Midbrain (tissue), 1 donor: ENCODE data around the gene FADS3.

Source experiments
- DNase-seq: peaks from one replicate; lab custom pipeline; 2025; lab: John Stamatoyannopoulos, UW

FADS3 gene

DNA sequence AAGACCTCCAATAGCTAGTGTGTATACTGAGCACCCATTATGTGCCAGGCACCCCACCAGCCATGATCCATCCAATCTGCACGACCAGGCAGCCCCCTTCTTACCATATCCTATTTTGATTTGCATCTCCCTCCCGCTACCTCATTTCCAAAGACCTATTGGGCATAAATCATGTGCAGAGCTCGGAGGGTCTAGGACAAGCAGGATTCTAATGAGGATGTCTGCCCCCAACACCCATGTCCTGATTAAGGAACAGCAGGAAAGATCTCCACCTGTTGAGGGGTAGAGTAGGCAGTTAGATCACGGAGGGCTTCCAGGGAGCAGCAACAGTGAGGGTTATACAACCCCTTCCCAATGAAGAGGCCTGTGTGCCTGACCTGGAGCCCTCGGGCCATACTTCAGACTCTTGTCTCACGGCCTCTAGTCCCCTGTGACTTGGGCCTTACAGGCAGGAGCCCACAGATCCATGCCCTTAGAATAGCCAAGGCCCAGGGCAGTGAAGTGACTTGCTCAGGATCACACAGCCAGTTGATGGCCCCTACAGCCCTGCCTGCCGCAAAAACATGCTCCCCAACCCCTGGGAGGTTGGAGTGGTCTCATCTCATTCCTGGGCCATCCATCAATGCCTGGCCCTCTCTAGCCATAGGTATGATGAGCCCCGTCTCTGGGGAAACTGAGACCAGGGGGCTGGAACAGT is 22.5 kb upstream of the FADS3 start:
- no peak for DNase-seq

DNA sequence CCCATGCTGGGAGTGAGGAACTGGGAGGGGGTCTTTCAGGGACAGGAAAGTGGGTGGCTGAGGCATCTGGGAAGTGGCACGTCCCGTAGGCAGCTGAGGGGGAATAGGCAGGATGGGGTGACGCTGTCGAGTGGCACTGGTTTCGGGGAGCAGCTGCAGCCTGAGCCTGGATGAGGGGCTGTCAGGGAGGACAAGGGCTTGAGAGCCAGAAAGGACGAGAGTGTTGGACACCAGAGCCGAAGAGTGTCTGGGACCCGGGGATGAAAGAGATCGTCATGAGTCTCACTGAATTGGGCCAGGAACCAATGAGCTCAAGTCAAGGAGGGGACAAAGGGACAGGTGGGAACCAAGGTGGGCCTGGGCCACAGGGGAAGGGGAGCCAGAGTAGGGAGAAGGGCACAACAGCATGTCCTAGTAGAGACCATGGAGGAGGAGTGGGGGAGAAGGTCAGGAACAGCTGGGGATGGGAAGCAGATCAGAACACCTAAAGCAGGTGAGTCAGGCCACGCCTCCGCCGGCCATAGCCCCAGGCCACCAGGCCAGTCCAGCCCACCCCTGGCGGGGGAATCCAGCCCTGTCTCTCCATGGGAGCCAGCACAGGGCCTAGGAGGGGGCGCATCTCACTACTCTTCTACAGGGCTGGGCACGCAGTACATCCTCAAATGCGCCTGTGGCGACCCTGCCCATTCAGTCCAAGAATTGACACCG is 21.8 kb upstream of the FADS3 start:
- DNase-seq, result no peak

DNA sequence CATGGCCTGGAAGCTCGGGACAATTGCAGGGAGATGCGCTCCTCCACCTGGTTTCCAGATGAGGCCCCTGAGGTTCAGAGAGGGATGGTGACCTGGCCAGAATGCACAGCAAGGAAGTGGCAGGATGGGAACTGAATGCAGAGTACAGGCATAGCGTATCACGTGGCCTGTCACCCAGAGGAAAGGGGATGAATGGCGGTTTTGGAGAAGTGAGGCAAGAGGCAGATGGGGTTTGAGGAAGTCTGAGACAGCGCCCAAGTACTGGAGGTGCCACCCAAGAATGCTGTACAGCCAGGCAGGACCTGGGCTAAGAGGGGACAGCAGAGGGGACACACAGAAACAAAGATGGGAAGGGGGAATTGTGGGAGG is 21.2 kb upstream of the FADS3 start:
- no peak for DNase-seq

DNA sequence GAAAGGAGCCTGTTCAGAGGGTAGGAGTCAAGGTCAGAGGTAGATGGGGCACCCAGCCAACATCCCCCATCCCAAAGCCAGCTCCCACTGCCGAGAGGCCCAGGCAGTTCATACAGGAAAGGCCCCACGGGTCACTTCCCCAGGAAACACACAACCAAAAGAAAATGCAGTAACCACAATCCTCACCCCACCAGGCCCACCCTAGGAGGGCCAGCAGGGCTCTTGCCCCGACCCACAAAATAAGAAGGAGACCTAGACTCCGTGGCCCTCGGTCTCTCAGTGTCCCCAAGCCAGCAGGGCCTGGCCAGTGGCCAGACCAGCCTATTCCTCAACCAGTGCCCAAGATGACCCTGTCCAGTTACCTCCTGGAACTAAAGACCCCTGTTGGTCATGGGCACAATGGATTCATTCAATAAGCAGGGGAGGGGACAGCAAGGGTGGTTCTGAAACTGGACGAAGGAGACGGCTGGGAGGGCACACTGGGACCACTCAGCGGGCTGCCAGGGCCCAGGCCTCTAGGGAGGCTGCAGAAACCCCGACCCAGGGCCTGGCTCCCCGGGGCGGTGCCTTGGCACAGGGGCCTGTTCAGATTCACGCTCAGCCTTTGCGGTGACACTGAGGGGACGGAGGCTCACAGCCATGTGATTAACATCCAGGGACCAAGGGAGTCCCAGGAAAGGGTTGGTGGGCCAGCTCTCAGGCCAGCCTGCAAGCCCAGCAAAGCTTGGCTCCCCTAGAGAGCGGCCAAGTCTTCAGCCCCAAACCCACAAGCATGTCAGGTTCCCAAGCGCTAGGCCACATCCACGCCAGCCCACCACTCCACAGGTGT is 20.6 kb upstream of the FADS3 start:
- DNase-seq, result no peak

DNA sequence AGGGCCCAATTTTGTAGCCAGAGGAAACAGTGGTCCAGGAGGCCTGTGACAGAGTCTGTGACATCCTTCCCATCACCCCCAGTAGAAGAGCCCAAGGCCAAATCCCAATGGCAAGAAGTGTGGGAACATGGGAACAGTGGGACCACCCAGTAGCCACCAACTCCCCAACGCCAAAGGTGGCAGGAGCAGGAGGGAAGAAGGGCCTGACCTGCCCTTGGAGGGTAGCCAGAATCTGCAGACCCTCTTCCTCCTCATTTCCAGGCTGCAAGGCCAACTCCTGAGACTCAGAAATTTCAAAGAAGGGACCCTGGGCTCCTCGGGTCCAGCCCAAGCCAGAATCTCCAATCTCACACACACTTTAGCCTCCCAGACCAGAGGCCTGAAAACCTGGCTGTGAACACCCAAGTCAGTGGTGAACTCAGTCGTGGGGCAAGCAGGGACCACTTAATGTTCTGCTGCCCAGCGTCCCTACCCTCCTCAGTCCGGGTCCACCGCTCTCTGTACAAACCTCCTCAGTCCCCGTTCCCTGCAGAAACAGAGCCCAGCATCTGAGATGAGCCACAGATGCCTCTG is 19.9 kb upstream of the FADS3 start:
- DNase-seq, result no peak

DNA sequence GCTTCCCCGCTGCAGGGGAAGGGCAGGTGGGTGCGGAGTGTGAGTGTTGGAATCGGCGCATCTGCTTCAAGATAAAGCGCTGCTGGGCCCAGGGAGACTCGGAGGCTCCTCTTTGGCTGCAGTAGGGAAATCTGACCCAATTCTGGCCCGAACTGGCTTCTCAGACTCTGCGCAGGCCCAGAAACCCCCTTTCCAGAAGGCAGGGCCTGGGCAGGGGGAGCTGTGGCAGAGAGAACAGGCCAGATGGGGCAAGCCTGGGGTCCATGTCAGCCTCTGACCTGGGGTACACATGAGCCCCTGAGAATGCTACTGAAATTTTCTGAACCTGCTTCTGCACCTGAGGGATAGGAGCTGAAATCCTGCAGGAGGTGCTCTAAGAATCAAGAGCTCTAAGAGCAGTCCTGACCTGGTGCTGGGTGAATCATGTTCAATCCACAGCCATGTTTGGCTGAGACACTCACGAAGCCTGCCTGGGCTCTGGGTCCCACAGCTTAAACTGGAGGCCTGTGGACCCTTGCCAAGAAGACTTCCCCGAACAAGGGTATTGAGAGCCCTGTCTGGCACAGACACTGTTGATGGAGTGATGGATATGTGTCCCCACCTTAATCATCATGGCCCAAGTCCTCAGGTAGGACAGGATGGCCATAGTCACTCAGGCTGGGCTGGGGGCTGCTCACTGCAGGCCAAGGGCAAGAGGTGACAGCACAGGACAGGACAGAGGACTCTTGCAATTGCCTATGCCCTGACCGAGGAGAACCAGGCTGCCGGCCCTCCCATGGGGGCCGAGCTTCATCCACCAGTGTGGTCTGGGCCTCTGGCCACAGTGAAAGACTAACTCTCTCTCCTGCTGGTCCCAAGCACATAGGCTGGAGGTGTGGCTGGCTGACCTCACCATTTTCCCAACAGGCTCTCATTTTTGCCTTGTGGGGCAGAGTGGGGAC is 19.1 kb upstream of the FADS3 start:
- DNase-seq, result no peak

DNA sequence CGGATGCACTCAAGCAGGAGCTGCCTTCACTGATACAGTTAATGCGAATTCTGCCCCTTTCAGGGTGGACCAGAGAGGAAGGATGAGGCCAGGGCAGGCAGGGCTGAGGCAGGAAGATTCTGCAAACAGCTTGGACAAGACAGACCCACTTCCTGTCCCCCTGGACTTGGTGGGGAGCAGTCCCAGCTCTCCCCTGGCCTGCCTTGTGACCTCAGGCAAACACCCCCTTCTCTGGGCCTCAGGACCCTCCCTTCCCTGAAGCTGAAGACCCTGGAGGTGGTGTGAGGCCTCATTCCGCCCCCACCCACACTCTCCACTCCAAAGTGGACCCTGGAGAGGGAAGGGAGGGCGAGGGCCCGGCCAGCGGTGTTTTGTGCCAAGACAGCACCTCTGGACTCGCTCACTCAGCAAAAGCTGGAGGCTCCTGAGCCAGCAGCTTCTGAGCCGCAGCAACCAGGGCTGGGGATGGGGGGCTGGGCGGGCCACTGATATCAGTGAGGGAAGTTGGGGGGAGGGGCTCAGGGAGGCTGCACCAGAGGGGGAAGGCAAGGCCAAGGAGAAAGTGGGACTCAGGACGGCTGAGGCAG is 17.5 kb upstream of the FADS3 start:
- DNase-seq, result peak; percentile 18

DNA sequence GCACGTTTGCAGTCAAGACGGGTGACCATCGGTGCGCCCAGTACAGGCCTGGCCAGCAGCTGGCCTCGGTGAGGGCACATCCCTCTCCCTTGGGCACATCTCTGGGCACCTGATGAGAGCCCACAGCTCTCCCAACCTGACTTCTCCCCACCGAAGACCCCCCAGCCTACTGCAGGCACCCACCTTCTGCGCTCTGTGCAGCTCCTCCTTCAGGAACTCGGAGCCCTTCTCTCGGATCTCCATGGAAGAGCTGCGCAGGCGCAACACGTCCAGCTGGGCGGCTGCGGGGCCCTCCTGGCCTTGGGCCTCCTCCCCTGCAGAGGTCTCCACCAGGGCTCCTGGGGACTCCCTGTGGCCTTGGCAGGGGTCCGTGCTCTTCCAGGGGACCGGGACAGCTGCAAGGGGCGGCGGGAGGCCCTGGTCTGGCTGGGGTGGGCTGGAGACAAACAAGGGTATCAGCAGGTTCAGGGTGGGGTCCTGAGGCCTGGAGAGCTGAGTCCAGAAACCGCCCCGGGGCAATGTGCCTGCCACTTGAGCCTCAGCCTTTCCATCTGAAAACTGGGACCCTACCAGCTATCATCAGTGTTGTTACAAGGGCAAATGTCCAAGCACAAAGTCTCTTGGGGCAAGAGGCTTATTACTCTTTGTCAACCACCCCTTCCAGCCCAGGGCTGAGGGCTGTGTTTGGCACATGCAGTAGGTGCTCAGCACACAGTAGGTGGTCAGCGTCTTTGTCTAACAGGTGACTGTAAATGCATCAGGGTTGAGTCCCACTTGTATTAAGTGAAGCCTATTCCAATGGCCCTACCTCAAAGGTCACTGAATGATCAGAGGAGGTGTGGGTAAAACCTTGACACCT is 16.8 kb upstream of the FADS3 start:
- no peak for DNase-seq

DNA sequence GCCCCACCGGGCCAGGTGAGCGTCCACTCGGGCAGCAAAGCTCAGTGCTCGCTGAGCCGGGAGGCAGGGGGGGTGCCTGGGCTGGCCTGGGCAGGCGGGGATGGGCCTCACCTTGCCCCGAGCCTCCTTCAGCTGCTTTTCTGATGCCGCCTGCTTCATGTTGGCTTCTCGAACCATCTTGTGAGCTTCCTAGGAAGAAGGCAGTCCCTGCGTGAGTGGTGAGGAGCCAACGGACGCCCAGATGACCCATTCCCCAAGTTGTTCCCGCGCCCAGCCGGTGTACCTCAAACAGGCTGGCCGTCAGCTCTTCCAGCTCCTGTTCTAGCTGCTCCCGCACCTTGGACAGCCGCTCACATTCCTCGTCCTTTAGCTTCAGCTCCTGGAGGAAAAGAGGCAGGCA is 15.9 kb upstream of the FADS3 start:
- no peak for DNase-seq

DNA sequence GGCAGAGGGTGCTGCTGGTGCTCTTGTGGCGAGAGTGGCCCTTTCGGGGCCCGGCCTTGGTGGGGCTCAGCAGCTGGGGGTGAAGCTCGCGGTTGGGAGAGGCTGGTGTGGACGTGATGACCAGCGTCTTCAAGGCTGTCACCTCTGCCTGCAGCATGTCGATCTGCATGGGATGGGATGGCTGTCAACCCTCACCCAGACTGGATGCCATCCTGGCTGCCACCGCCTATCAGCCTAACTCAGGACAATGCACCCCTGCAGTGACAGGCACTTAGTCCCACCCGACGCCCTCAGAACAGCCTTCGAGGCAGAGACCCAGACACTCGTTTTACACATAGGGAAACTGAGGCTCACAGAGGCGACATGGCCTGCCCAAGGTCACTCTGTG is 15.2 kb upstream of the FADS3 start:
- DNase-seq, result no peak

DNA sequence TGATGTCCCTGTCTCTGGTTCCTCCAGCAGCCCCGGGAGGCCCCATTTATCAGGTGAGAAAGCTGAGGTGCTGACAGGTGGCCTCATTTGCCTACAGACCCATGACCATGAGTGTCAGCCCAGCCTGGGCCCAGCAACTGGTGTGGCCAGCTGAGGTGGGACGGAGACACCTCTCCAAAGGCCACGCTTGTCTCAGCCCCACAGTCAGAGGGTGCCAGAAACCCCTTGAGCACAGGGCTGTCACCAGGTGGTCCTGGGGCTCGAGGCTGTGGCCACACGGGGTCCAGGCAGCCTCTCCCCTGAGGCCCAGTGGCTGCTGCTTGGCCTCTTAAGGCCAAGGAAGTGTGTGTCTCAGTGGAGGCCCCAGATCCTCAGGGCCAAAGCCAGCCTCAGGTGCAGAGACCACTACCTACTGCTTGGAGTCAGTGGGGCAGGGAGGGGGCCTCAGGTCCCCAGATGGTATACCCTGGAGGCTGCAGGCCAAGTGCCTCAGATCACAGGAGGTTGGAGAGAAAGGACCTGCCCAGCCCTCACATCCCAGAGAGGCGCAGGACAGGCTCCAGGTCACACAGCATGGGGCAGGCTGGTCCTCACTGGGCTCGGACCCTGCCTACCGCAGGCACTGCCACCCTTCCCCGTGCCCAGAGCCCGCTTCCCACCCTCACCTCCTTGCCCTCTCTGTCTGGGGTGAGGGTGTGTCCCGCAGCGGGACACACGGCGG is 14.6 kb upstream of the FADS3 start:
- no peak for DNase-seq

DNA sequence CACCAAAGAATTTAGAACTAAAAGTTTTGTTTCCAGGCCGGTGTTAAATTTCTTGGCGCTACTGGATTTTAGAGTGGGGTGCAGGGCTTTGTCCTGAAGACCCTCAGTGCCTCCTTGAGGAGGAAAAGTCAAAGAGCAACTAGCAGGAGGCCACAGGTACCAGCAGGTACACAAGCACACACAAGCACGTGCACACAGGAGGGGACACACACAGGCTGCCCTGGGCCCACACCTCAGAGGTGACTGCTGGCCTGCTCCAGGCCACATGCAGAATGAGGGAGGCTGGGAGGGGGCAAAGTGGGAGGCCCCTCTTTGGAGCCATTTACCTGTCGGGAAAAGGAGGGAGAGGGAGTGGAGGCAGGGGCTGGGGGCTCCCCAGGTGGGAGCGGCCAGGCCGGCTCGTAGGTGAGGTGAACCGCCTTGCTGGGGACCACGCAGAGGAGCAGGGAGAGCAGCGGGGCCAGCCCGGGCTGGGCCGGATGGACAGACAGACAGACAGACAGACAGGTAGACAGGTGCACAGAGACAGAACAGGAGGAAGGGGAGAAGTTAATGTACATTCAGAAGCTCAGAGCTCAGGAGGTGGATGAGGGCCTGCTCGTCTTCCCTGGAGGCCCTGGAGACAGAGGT is 13.8 kb upstream of the FADS3 start:
- DNase-seq, result no peak

DNA sequence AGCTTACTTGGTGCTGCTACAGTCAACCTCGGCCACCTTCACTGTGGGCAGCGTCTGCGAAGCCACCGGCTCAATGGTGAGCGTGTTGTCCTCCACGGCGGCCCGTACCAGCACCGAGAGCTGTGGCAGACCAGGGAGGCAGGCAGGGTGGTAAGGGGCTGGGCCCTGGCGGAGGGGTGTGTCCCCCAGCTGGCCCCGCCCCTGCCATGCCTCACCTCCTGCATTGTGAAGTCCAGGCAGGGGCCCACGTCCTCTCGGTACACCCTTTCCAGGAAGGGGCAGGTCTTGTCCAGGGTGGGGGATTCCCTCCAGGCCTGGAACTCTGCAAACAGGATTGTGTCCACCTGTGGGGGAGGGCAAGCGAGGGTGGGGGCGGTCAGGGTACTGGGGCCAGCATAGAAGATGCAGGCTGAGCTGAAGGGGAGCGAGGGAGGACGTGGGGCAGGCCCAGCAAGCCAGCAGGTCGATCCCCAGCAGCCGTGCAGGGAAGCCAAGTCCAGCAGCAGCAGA is 13.2 kb upstream of the FADS3 start:
- DNase-seq, result no peak

DNA sequence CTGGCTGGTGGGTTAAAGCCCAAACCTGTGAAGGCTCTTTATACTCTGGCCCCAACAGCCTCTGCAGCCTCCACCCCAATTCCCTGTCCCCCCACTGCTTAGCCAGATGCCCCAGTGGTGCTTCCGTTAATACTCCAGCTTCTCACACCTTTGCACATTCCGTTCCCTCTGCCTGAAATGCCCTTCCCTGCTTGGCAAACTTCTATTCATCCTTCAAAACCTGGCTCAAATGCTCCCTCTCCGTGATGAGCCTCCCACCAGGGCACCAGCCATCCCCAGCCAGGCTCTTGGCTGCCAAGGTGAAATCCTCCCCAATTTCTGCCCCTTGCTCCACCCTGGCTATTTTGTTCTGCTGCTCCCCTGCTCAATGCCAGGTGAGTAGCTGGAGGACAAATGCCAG is 12.5 kb upstream of the FADS3 start:
- no peak for DNase-seq

DNA sequence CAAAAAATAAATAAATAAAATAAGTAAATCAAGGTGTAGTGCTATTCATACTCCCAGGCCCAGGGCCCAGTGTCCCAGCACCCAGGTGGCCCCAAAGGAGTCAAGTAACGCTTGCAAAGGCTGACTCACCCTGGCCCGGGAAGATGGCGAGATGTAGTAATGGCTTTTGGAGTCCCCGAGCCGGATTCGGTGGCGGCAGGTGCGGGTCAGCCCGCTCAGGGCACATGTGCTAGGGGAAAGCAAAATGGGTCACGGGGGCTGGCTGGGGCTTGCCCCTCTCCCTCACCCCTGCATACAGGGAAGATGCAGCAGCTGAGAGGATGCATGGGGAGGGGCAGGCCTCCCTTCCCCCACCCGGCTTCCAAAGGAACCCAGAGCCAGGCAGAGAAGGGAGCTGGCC is 11.0 kb upstream of the FADS3 start:
- no peak for DNase-seq

DNA sequence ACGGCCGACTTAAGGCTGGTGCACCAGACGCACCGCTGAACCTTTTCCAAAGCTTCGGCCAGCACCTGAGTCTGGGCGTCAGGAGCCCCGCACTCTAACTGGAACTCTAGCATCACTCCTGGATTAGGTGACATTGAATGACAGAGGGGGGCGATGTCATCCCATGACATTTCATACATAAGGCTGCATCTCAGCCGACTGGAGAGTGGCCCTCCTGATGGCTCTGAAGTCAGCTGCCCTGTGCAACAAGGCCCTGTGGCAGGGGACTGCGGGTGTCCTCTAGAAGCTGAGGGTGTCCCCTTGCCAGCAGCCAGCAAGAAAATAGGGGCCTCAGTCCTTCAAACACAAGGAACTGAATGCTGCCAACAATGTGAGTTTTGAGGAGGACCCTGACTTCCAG is 10.1 kb upstream of the FADS3 start:
- no peak for DNase-seq

DNA sequence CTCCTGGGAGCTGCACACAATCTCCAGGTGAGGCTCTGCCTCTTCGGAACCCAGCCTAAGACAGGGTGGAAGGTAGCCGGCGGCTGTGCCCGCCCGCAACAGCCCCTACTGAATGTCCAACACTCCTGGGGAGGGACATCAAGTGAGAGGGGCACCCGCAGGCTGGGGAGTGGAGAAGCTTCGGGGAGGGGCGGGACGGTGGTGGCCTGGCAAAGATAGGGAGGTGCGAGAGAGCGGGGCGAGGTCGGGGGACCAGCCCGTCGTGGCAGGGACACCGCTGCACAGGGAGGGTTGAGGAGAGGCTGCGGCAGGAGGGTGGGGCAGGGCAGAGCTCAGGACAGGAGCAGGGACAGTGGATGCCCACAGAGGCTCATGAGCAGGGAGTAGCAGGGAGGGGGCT is 8.9 kb upstream of the FADS3 start:
- DNase-seq, result no peak

DNA sequence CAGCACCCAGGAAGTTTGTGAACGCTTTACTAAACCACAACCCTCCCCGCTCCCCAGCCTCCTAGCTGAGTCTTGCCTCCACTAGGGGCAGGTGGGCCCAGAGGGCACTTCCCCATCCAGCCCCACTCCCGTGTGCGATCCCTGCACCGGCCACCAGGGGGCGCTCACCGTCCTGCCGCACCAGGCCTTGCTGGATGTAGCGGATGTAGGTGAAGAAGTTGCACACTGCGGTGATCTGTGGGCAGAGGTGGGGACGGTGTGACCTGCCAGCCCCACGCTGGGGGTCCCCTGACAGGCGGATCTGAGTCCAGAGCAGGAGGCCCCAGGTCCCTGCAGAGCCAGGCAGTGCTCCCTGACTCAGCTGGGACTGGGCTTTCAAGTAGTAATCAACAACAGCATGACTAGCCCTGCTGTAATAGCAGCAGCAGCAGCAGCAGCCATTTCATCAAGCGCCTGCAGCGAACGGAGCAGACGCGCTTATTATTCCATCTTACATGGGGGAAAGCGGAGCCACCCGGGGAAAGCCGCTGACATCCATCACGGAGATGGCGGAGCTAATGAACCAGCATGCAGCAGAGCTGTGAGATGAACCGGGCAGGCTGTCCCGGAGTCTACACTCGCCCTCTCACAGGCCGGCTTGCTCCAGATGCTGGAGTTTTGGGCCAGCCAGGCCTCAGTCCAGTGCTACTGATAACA is 7.9 kb upstream of the FADS3 start:
- peak; percentile 78 for DNase-seq
